ENCODE data around the gene CHID1.

CHID1 gene

GRCh38 chr11:870127-870413, 40.5 kb downstream of the CHID1 start:
- no peak for DNase-seq (ENCODE audit: low read depth)
- TF ChIP-seq MYC (IDR thresholded peaks at IDR 0.05; ENCODE audit: low read depth, low read length) (no peak), CTCF (IDR thresholded peaks at IDR 0.05; ENCODE audit: low read depth, low read length) (no peak), POLR2A (IDR thresholded peaks at IDR 0.05; ENCODE audit: extremely low read depth, insufficient read length) (no peak), MAX (IDR thresholded peaks at IDR 0.05; ENCODE audit: low read depth, low read length) (no peak)
- H3K4me3 ChIP-seq (ENCODE audit: low read depth, low read length) = no peak overlapping the region

GRCh38 chr11:869399-870126, 41.0 kb downstream of the CHID1 start:
- DNase-seq (ENCODE audit: low read depth) = no peak

GRCh38 chr11:868802-869201, 41.8 kb downstream of the CHID1 start:
- no peak for DNase-seq (ENCODE audit: low read depth)
- H3K4me3 ChIP-seq (ENCODE audit: low read depth, low read length) = no peak overlapping the region
- TF ChIP-seq POLR2A (IDR thresholded peaks at IDR 0.05; ENCODE audit: extremely low read depth, insufficient read length) = no peak
- TF ChIP-seq CTCF (IDR thresholded peaks at IDR 0.05; ENCODE audit: low read depth, low read length) = no peak
- no peak for TF ChIP-seq MAX (IDR thresholded peaks at IDR 0.05; ENCODE audit: low read depth, low read length)
- no peak for TF ChIP-seq MYC (IDR thresholded peaks at IDR 0.05; ENCODE audit: low read depth, low read length)

More at GRCh38 chr11:869399-870126, 41.0 kb downstream of the CHID1 start:
- no peak for TF ChIP-seq POLR2A (IDR thresholded peaks at IDR 0.05; ENCODE audit: extremely low read depth, insufficient read length)
- no peak for TF ChIP-seq CTCF (IDR thresholded peaks at IDR 0.05; ENCODE audit: low read depth, low read length)
- no peak for TF ChIP-seq MYC (IDR thresholded peaks at IDR 0.05; ENCODE audit: low read depth, low read length)
- no peak for TF ChIP-seq MAX (IDR thresholded peaks at IDR 0.05; ENCODE audit: low read depth, low read length)
- no peak overlapping the region for H3K4me3 ChIP-seq (ENCODE audit: low read depth, low read length)

GRCh38 chr11:868394-868793, 42.2 kb downstream of the CHID1 start:
- no peak for DNase-seq (ENCODE audit: low read depth)
- H3K4me3 ChIP-seq (ENCODE audit: low read depth, low read length) = no peak overlapping the region
- no peak for TF ChIP-seq POLR2A (IDR thresholded peaks at IDR 0.05; ENCODE audit: extremely low read depth, insufficient read length)

GRCh38 chr11:867856-868358, 42.7 kb downstream of the CHID1 start:
- no peak overlapping the region for H3K4me3 ChIP-seq (ENCODE audit: low read depth, low read length)
- no peak for DNase-seq (ENCODE audit: low read depth)
- TF ChIP-seq POLR2A (IDR thresholded peaks at IDR 0.05; ENCODE audit: extremely low read depth, insufficient read length) (no peak), CTCF (IDR thresholded peaks at IDR 0.05; ENCODE audit: low read depth, low read length) (no peak), MYC (IDR thresholded peaks at IDR 0.05; ENCODE audit: low read depth, low read length) (no peak), MAX (IDR thresholded peaks at IDR 0.05; ENCODE audit: low read depth, low read length) (no peak)

GRCh38 chr11:866481-866880, 44.1 kb downstream of the CHID1 start:
- TF ChIP-seq MAX (IDR thresholded peaks at IDR 0.05; ENCODE audit: low read depth, low read length) (no peak), CTCF (IDR thresholded peaks at IDR 0.05; ENCODE audit: low read depth, low read length) (no peak), MYC (IDR thresholded peaks at IDR 0.05; ENCODE audit: low read depth, low read length) (no peak)
- H3K4me3 ChIP-seq (ENCODE audit: low read depth, low read length) = no peak overlapping the region
- no peak for DNase-seq (ENCODE audit: low read depth)

Data from NB4 (cell line).